ENCODE results near the gene HS3ST2.
"Not testable (repeated sequence)": the region's sequence is repeated elsewhere in the genome, so short reads cannot be mapped to it uniquely, and the experiment has no call there.

HS3ST2 gene

GRCh38 chr16:22885951-22886350 is 72.0 kb downstream of the HS3ST2 start:
- no peak for DNase-seq

DNA sequence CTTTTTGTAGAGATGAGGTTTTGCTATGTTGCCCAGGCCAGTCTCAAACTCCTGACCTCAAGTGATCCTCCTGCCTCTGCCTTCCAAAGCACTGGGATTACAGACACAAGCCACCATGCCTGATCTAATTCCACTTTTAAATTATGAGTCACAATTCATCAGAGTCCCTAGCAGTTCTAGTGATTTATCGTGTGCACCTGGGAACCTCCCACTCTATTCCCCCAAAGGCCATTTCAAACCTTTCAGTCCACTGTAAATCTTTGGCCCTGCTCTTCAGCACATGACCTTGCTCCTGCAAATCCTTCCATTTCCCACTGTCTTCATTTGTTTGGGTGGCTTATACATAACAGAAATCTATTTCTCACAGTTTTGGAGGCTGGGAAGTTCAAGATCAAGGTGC is 73.0 kb downstream of the HS3ST2 start:
- no peak for DNase-seq

GRCh38 chr16:22887445-22887844 is 73.5 kb downstream of the HS3ST2 start:
- DNase-seq = no peak

GRCh38 chr16:22888791-22889190 is 74.8 kb downstream of the HS3ST2 start:
- DNase-seq = no peak

GRCh38 chr16:22890976-22891375 is 77.0 kb downstream of the HS3ST2 start:
- DNase-seq = peak; percentile 10

DNA sequence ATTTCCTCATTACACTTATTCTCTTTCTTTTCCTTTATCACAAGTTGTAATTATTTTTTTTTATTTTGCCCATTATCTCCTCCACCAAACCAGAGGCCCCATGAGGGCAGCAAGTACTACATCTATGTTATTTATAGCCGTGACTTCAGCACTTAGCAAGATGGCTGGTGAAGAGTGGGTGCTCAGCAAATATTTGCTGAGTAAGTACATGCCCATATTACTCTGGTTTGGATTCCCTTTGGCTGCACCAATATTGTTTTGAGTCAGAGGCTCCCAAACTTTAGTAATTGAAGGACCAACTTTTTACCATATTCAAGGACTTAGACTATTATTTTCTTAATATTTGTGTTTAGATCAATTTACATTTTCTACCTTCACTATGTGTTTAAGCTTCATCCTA is 83.2 kb downstream of the HS3ST2 start:
- DNase-seq = no peak

- DNase-seq = no peak
Measured at GRCh38 chr16:22898131-22898530, 84.2 kb downstream of the HS3ST2 start.

DNA sequence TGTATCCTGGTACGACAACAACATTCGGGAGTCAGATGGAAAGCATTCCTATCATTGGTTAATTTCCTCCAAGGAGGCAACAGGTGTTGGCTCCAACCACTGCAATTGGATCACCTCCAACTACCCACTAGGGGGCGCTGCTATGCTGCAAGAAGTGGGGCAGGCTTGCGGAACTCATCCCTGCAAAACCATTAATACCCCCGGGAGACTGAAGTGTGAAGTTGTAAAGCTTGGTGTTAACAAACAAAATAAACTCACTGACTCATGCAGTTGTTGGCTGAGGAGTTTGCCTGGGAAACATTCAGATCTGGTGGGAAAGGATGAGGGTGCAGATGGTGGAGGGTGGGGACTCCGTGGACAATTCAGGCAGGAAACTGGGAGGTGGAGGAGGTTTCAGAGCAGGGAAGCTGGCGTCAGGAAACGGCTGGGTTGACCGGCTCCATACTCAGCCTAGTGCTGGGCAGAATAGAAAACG is 84.9 kb downstream of the HS3ST2 start:
- DNase-seq = peak; percentile 72

GRCh38 chr16:22899567-22899966 is 85.6 kb downstream of the HS3ST2 start:
- not testable (repeated sequence) for DNase-seq

- no peak for DNase-seq
Measured at GRCh38 chr16:22900863-22901262, 86.9 kb downstream of the HS3ST2 start.

DNA sequence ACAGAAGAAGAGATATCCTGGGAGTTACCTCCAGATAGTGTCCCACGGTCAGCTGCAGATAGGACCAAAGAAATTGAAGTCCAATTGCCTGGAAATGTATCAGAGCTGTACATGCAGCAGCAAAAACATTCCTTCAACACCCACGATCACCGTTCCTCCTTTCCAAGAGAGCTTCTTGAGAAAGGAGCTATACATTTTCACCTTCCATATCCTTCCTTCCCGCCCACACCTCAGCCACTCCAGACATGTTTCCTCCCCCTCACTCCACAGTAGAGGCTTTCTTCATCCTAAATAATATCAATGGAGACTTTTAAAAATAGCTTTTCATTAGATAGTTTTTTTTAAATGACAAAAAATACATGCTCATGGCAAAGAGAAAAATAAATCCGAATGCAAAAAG is 87.6 kb downstream of the HS3ST2 start:
- no peak for DNase-seq

DNA sequence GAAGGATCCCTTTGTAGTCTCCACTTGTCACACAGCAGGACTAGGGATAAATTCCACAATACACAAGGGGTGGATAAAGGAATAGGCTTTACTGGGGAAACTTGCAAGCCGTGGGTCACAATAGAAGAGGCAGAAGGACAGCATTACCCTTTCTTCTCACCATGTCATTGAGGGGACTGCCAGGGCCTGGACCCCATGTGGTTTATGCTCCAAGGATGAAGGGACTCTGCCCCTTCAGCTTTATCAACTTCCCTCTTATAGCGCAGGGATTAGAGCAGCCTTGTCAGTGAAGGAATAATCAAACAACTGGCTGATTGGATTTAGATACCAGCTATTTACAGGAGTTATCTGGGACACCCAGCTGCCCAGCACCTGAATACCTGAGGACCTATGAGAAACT is 89.8 kb downstream of the HS3ST2 start:
- DNase-seq = no peak

DNA sequence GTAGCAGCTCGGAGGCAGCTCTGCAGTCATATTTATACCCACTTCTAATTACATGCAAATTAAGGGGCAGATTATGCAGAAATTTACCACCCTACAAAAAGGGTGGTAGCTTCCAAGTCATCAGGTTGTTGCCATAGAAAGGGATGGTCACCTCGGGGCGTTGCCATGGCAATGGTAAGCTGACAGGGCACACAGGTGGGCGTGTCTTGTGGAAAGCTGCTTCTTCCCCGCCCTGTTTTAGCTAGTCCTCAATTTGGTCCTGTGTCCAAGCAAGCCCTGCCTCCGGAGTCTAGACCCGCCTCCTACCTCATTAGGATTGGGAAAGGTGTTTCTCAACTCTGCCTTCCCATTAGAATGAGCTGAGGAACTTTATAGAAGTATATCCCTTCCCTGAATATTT is 98.7 kb downstream of the HS3ST2 start:
- DNase-seq = no peak

- DNase-seq = no peak
Measured at GRCh38 chr16:22915003-22915402, 101.0 kb downstream of the HS3ST2 start.

GRCh38 chr16:22923491-22923890 is 109.5 kb downstream of the HS3ST2 start:
- no peak for DNase-seq

- DNase-seq = no peak
Measured at GRCh38 chr16:22924492-22924891, 110.5 kb downstream of the HS3ST2 start.

DNA sequence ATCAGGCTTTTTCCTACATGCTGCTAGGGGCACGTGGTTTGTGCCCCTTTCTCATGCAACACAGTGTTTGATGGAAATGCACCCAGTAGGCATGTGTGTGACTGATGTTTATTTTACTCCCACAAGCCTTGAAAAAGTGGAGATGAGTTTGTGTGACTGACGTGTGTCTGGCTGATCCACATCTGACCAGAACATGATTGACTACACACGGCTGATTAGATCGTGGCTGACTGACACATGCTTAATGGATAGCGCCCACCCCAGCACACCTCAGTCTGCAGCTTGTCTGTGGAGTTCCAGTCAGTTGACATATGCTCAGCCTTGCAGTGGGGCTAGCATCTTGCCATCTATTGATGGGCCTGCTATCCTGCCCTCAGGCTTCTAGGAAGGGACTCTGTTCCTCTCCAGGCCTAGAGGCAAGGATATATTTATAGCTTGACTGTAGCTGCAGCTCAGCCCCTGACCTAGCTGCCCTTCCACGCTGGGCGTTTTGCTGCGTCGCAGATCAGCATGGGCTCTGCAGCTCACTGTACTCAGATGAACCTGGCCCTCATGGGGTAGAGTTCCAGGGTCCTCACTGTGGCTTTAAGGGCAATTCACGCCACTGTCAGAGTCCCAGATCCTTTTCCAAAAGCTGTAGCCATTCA is 112.3 kb downstream of the HS3ST2 start:
- no peak for DNase-seq

DNA sequence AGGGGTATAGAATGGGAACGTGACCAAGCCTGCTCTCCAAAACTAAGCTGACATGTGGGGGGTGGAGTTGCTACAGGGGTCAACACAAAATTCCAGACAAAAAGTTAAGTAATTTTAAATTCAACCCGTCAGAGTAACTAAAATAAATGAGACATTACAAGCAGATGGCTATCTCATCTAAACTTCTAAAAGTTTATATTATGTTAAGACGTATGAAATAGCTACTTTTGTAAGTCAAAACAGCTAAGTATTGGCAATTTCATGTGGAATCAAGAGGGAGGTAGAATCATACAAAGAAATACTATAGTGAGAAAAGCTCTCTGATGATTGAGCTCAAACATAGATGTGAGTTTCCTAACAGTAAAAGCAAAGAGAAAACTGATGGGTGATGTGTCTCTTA is 113.3 kb downstream of the HS3ST2 start:
- no peak for DNase-seq

GRCh38 chr16:22928882-22929435 is 115.0 kb downstream of the HS3ST2 start:
- no peak for DNase-seq

GRCh38 chr16:22929461-22929860 is 115.5 kb downstream of the HS3ST2 start:
- no peak for DNase-seq

- no peak for DNase-seq
Measured at GRCh38 chr16:22932032-22932771, 118.2 kb downstream of the HS3ST2 start.

GRCh38 chr16:22933173-22933572 is 119.2 kb downstream of the HS3ST2 start:
- no peak for DNase-seq

DNA sequence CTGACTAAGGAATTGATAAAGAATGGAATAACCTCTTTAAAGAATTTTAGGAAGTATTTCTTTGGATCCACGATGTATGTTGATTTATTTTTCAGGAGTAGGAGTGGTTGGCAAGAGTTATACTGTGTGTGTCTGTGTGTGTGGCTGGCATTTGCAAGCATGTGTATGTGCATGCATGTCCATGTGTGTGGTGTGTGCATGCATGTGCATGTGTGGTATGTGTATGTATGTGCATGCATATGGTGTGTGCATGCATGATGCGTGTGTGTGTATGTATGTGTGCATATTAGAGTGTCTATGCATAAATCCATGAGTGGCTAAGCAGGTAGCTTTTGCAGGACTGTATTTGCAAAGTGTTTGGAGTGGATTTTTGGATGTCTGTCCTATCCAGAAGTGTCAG is 120.8 kb downstream of the HS3ST2 start:
- no peak for DNase-seq

GRCh38 chr16:22937169-22937568 is 123.2 kb downstream of the HS3ST2 start:
- no peak for DNase-seq
